ENCODE results near the gene ADAMTSL5. TPM values are rescaled to one million over a fixed set of nuclear protein-coding genes. Genes with fewer than 3 reads are reported as not detected.

Gene ADAMTSL5
- total and polyA plus RNA-seq, 4 donors, result 0.09 to 1.8 (median 1.1) TPM

DNA sequence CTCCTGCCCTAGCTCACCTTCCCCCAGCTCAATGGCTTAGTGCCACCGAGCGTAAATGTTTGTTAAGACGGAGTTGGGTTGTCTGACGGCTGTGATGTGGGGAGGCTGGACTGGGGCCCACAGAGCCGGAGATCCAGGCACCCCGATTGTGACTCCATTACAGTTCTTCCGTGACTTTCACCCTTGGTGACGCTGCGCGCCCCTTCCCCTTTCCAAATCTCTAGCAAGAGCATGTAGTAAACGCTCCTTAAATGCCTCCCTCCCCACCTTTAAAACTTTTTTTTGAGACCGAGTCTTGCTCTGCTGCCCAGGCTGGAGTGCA, 21.0 kb downstream of the ADAMTSL5 start:
- Histone ChIP-seq H3K36me3 (ENCODE audit: control insufficient read depth in 4 of 4, insufficient read depth in 3 of 4, low read depth in 1 of 4, low read length in 3 of 4) (peaks cover 0 to 2% (median 0%) of the 10 kb centered on the region in 4 donors), H3K27me3 (ENCODE audit: control insufficient read depth in 4 of 4, insufficient read depth in 4 of 4, low read length in 3 of 4) (no peaks in the 10 kb centered on the region), H3K4me1 (ENCODE audit: control insufficient read depth in 4 of 4, insufficient read depth in 4 of 4, low read length in 3 of 4) (peaks cover 10 to 35% (median 22%) of the 10 kb centered on the region in 4 donors), H3K27ac (ENCODE audit: low read depth in 1 of 2, low read length in 2 of 2) (peak overlapping the region; percentile 77 to 91), H3K9ac (ENCODE audit: low read depth in 1 of 2, low read length in 2 of 2) (peak overlapping the region; percentile 66 to 70), H3K9me3 (ENCODE audit: control insufficient read depth in 4 of 4, low read length in 3 of 4) (no peaks in the 10 kb centered on the region), H3K4me3 (ENCODE audit: low read depth in 1 of 3, low read length in 3 of 3) (peak overlapping the region; percentile 43 to 77 (median 65))
- TF ChIP-seq FOXA2 (IDR thresholded peaks at IDR 0.05) (no peak), SP1 (IDR thresholded peaks at IDR 0.05) (no peak)
- TF ChIP-seq, protein P1, sequence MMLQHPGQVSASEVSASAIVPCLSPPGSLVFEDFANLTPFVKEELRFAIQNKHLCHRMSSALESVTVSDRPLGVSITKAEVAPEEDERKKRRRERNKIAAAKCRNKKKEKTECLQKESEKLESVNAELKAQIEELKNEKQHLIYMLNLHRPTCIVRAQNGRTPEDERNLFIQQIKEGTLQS (IDR thresholded peaks at IDR 0.05), result no peak
- TF ChIP-seq, protein P2, sequence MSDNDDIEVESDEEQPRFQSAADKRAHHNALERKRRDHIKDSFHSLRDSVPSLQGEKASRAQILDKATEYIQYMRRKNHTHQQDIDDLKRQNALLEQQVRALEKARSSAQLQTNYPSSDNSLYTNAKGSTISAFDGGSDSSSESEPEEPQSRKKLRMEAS (IDR thresholded peaks at IDR 0.05), result no peak
- no peak for DNase-seq (ENCODE audit: low spot score)
- WGBS, result 27% methylated on average over 12 of the region's 12 CpGs

DNA sequence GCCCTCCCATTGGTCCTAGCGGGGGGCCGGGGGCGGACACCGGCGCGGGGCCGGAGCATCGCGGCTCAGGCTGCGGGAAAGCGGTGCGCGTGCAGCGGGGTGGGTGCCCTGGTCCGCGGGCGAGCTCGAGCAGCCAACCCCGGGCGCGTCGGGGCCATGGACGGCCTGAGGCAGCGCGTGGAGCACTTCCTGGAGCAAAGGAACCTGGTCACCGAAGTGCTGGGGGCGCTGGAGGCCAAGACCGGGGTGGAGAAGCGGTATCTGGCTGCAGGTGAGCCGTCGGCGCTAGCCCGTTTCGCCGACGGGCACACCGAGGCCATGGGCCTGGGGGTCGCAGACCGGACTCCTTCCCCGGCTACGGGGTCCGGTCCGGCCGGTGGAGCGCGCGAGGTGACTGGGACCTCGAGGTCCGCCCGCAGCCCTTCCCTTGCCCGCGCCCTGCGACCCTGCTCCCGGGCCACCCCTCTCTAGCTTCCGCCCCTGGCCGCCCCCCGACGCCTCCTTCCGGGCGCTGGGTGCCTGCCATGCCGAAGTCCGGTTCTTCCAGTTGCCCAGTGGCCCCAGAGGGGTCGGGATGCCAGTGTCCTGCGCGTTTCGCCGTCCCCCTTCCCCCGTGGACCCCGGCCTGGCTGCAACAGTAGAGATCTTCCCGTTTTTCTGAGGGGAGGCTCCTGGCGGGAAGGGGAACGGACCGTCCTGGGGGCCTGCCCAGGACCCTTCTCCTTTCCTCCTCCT, 21.5 kb downstream of the ADAMTSL5 start, which contains the start of gene REEP6:
TSS of gene REEP6 (plus strand) at position 68 of the 735 bp plus-strand sequence. CDS start at position 157, 89 bp downstream.
- H3K9ac ChIP-seq (ENCODE audit: low read depth in 1 of 2, low read length in 2 of 2), result peak within 1 kb of the TSS; percentile 66 to 70
- H3K4me1 ChIP-seq (ENCODE audit: control insufficient read depth in 4 of 4, insufficient read depth in 4 of 4, low read length in 3 of 4), result peaks cover 9 to 32% (median 19%) of the 10 kb centered on the region in 4 donors
- no peak for DNase-seq (ENCODE audit: low spot score)
- H3K36me3 ChIP-seq (ENCODE audit: control insufficient read depth in 4 of 4, insufficient read depth in 3 of 4, low read depth in 1 of 4, low read length in 3 of 4), result peaks cover 0 to 2% (median 0%) of the 10 kb centered on the region in 4 donors
- TF ChIP-seq TAF1 (conservative IDR thresholded peaks at IDR 0.05) (no peak), EGR1 (IDR thresholded peaks at IDR 0.05; ENCODE audit: low read depth in 2 of 2) (peak in 1 of 2 donors; percentile 74)
- peak within 1 kb of the TSS; percentile 65 to 87 (median 77) for H3K4me3 ChIP-seq (ENCODE audit: low read depth in 1 of 3, low read length in 3 of 3)
- H3K27ac ChIP-seq (ENCODE audit: low read depth in 1 of 2, low read length in 2 of 2), result peak within 1 kb of the TSS; percentile 87 to 91
- H3K9me3 ChIP-seq (ENCODE audit: control insufficient read depth in 4 of 4, low read length in 3 of 4), result no peaks in the 10 kb centered on the region
- H3K27me3 ChIP-seq (ENCODE audit: control insufficient read depth in 4 of 4, insufficient read depth in 4 of 4, low read length in 3 of 4), result no peaks in the 10 kb centered on the region
- 3% methylated on average over 73 of the region's 73 CpGs for WGBS

DNA sequence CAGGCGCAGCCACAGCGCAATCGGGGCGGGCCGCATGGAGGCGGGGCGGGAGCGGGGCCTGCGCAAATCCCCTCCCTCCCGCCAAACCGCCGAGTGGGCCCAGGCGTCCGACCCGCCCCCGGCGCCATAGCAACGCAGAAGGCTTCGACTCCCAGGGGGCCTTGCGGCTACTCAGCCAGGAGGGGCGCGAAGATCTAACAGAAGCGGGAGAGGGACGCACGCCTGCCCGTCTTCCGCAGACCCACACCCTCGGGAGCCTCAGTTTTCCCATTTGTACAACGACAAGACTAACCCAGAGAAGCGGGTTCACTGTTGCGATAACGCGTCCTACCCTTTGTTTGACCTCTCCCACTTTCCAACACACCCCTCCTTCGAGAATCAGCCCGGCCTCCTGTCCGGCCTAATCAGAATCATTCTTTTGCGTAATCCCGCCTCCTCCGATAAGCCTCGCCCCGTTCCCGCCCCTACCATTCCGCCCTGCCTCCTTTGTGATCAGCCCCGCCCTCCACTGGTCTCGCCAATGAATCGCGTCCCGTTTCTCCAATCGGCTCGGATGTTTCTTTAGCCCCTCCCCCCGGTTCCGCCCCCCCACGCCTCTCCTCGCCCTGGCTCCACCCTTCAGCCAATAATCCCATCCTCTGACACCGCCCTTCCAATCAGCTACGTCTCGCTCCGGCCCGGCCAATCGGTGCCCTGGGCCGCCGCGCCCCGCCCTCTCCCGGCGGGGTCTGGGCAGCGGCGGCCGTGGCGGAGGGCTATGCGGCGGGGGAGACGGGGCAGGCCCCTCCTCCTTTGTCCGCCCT, 22.3 kb downstream of the ADAMTSL5 start, which contains the start of gene PCSK4:
TSS of gene PCSK4 (minus strand) at position 40 of the 803 bp plus-strand sequence. CDS start at position 36, 4 bp downstream.
- Histone ChIP-seq H3K27ac (ENCODE audit: low read depth in 1 of 2, low read length in 2 of 2) (peak within 1 kb of the TSS; percentile 87 to 91), H3K27me3 (ENCODE audit: control insufficient read depth in 4 of 4, insufficient read depth in 4 of 4, low read length in 3 of 4) (no peaks in the 10 kb centered on the region), H3K9me3 (ENCODE audit: control insufficient read depth in 4 of 4, low read length in 3 of 4) (no peaks in the 10 kb centered on the region), H3K36me3 (ENCODE audit: control insufficient read depth in 4 of 4, insufficient read depth in 3 of 4, low read depth in 1 of 4, low read length in 3 of 4) (no peaks in the 10 kb centered on the region), H3K9ac (ENCODE audit: low read depth in 1 of 2, low read length in 2 of 2) (peak within 1 kb of the TSS; percentile 31 to 66), H3K4me3 (ENCODE audit: low read depth in 1 of 3, low read length in 3 of 3) (peak within 1 kb of the TSS; percentile 65 to 87 (median 77)), H3K4me1 (ENCODE audit: control insufficient read depth in 4 of 4, insufficient read depth in 4 of 4, low read length in 3 of 4) (peaks cover 6 to 32% (median 18%) of the 10 kb centered on the region in 4 donors)
- DNase-seq (ENCODE audit: low spot score), result peak; percentile 100
- WGBS, result under 1% methylated on average over 74 of the region's 74 CpGs
- TF ChIP-seq RXRA (IDR thresholded peaks at IDR 0.05) (peak; percentile 81 to 82), HNF4G (IDR thresholded peaks at IDR 0.05) (no peak), TAF1 (conservative IDR thresholded peaks at IDR 0.05) (no peak), NR2F2 (IDR thresholded peaks at IDR 0.05) (peak; percentile 56), GABPA (IDR thresholded peaks at IDR 0.05 in 1 of 2, conservative IDR thresholded peaks at IDR 0.05 in 1 of 2) (peak in 1 of 2 donors; percentile 54), JUND (IDR thresholded peaks at IDR 0.05) (peak in 1 of 2 donors; percentile 28), RAD21 (IDR thresholded peaks at IDR 0.05) (no peak), EGR1 (IDR thresholded peaks at IDR 0.05; ENCODE audit: low read depth in 2 of 2) (peak in 1 of 2 donors; percentile 24), SP1 (IDR thresholded peaks at IDR 0.05) (peak; percentile 91), HNF4A (conservative IDR thresholded peaks at IDR 0.05) (peak in 1 of 2 donors; percentile 2), YY1 (IDR thresholded peaks at IDR 0.05) (peak; percentile 57), FOXA2 (IDR thresholded peaks at IDR 0.05) (no peak)
- TF ChIP-seq, protein P3, sequence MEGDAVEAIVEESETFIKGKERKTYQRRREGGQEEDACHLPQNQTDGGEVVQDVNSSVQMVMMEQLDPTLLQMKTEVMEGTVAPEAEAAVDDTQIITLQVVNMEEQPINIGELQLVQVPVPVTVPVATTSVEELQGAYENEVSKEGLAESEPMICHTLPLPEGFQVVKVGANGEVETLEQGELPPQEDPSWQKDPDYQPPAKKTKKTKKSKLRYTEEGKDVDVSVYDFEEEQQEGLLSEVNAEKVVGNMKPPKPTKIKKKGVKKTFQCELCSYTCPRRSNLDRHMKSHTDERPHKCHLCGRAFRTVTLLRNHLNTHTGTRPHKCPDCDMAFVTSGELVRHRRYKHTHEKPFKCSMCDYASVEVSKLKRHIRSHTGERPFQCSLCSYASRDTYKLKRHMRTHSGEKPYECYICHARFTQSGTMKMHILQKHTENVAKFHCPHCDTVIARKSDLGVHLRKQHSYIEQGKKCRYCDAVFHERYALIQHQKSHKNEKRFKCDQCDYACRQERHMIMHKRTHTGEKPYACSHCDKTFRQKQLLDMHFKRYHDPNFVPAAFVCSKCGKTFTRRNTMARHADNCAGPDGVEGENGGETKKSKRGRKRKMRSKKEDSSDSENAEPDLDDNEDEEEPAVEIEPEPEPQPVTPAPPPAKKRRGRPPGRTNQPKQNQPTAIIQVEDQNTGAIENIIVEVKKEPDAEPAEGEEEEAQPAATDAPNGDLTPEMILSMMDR (IDR thresholded peaks at IDR 0.05; ENCODE audit: low read depth, low read length, missing input control), result no peak
- TF ChIP-seq, protein P2 (IDR thresholded peaks at IDR 0.05), result no peak
- TF ChIP-seq, protein P4, sequence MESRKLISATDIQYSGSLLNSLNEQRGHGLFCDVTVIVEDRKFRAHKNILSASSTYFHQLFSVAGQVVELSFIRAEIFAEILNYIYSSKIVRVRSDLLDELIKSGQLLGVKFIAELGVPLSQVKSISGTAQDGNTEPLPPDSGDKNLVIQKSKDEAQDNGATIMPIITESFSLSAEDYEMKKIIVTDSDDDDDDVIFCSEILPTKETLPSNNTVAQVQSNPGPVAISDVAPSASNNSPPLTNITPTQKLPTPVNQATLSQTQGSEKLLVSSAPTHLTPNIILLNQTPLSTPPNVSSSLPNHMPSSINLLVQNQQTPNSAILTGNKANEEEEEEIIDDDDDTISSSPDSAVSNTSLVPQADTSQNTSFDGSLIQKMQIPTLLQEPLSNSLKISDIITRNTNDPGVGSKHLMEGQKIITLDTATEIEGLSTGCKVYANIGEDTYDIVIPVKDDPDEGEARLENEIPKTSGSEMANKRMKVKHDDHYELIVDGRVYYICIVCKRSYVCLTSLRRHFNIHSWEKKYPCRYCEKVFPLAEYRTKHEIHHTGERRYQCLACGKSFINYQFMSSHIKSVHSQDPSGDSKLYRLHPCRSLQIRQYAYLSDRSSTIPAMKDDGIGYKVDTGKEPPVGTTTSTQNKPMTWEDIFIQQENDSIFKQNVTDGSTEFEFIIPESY (IDR thresholded peaks at IDR 0.05), result no peak
- TF ChIP-seq, protein P5, sequence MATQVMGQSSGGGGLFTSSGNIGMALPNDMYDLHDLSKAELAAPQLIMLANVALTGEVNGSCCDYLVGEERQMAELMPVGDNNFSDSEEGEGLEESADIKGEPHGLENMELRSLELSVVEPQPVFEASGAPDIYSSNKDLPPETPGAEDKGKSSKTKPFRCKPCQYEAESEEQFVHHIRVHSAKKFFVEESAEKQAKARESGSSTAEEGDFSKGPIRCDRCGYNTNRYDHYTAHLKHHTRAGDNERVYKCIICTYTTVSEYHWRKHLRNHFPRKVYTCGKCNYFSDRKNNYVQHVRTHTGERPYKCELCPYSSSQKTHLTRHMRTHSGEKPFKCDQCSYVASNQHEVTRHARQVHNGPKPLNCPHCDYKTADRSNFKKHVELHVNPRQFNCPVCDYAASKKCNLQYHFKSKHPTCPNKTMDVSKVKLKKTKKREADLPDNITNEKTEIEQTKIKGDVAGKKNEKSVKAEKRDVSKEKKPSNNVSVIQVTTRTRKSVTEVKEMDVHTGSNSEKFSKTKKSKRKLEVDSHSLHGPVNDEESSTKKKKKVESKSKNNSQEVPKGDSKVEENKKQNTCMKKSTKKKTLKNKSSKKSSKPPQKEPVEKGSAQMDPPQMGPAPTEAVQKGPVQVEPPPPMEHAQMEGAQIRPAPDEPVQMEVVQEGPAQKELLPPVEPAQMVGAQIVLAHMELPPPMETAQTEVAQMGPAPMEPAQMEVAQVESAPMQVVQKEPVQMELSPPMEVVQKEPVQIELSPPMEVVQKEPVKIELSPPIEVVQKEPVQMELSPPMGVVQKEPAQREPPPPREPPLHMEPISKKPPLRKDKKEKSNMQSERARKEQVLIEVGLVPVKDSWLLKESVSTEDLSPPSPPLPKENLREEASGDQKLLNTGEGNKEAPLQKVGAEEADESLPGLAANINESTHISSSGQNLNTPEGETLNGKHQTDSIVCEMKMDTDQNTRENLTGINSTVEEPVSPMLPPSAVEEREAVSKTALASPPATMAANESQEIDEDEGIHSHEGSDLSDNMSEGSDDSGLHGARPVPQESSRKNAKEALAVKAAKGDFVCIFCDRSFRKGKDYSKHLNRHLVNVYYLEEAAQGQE (IDR thresholded peaks at IDR 0.05), result peak; percentile 18

All from liver (tissue), 9 donors.